Measurements from ENCODE around the gene INSC. TPM values are rescaled to one million over a fixed set of nuclear protein-coding genes. Genes with fewer than 3 reads are reported as not detected.

The INSC gene
- total and polyA plus RNA-seq, 9 of the 15 experiments (the other 6 are each of a cell fraction or from before 2014, with no cell fraction given) = not detected

DNA sequence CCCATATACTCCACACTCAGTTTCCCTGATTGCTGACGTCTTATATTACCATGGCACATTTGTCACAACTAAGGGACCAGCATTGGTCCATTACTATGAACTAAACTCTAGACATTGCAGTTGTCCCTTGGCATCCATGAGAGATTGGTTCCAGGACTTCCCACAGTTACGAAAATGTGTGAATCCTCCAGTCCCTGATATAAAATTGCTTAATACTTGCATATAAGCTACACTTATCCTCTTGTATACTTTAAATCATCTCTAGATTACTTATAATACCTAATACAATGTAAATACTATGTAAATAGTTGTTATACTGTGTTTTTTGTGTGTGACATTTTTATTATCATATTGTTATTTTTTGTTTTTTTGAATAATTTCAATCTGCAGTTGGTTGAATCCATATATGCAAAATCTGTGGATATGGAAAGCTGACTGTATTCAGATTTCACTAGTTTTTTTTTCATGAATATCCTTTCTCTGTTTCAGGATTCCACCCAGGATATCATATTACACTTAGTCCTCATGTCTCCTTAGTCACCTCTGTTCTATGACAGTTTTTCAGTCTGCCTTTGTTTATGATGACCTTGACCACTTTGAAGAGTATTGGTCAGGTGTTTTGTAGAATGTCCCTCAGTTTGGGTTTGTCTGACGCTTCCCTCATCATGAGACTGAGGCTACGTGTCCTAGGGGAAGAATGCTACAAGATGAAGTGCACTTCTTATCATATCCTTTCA is 55.3 kb downstream of the INSC start:
- in situ Hi-C loops (cut with MboI) = no loop called here
- ChIA-PET POLR2A (interaction anchor here (0.6 kb wide), 1 partner anchor 25 kb away, joined by 3 read pairs; no protein-coding TSS in a partner anchor), CTCF (ENCODE audit: low intra/inter-chr PET ratio) (no interaction called here)
- WGBS (ENCODE audit: insufficient coverage, low coverage, missing lambda C conversion rate) = 0% methylated on average over 4 of the region's 4 CpGs
- BruUV-seq (replicated peaks) = no TSS peak
- Histone ChIP-seq H3K4me3 (no peak overlapping the region), H3K27ac (ENCODE audit: extremely low read depth, low read depth, low read length) (no peak overlapping the region), H3K27me3 (ENCODE audit: control insufficient read depth in 2 of 2, insufficient read depth in 2 of 2, low read length in 2 of 2) (no peaks in the 10 kb centered on the region), H3K4me2 (ENCODE audit: insufficient read depth, low read length) (no peak overlapping the region), H3K36me3 (ENCODE audit: control insufficient read depth, insufficient read depth, low read length) (no peaks in the 10 kb centered on the region), H3K9me3 (replicated peaks; ENCODE audit: control insufficient read depth, insufficient read depth, low read depth, low read length) (no peaks in the 10 kb centered on the region), H3K4me1 (replicated peaks in 1 of 2; ENCODE audit: control insufficient read depth in 2 of 2, insufficient read depth in 2 of 2, low read length in 2 of 2) (no peaks in the 10 kb centered on the region), H4K20me1 (replicated peaks; ENCODE audit: control insufficient read depth, insufficient read depth, low read length) (no peaks in the 10 kb centered on the region), H3K79me2 (ENCODE audit: control insufficient read depth, insufficient read depth, low read length) (no peaks in the 10 kb centered on the region), H3K9me1 (ENCODE audit: control insufficient read depth, insufficient read depth, low read length) (no peaks in the 10 kb centered on the region), H2AFZ (ENCODE audit: low read depth, low read length) (no peak overlapping the region), H3K9ac (ENCODE audit: insufficient read depth in 1 of 2, low read depth in 2 of 2, low read length in 2 of 2) (no peak overlapping the region)
- FAIRE-seq (no peak), DNase-seq (ENCODE audit: extremely low read depth in 1 of 4, low spot score in 3 of 4) (no peak), ATAC-seq (no peak)
- intact Hi-C loops (cut with micrococcal nuclease) = no loop called here
- TF ChIP-seq, protein P1, sequence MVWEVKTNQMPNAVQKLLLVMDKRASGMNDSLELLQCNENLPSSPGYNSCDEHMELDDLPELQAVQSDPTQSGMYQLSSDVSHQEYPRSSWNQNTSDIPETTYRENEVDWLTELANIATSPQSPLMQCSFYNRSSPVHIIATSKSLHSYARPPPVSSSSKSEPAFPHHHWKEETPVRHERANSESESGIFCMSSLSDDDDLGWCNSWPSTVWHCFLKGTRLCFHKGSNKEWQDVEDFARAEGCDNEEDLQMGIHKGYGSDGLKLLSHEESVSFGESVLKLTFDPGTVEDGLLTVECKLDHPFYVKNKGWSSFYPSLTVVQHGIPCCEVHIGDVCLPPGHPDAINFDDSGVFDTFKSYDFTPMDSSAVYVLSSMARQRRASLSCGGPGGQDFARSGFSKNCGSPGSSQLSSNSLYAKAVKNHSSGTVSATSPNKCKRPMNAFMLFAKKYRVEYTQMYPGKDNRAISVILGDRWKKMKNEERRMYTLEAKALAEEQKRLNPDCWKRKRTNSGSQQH (CRISPR knock-in tag; IDR thresholded peaks at IDR 0.05) = no peak
- TF ChIP-seq, protein P2, sequence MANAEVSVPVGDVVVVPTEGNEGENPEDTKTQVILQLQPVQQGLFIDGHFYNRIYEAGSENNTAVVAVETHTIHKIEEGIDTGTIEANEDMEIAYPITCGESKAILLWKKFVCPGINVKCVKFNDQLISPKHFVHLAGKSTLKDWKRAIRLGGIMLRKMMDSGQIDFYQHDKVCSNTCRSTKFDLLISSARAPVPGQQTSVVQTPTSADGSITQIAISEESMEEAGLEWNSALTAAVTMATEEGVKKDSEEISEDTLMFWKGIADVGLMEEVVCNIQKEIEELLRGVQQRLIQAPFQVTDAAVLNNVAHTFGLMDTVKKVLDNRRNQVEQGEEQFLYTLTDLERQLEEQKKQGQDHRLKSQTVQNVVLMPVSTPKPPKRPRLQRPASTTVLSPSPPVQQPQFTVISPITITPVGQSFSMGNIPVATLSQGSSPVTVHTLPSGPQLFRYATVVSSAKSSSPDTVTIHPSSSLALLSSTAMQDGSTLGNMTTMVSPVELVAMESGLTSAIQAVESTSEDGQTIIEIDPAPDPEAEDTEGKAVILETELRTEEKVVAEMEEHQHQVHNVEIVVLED (CRISPR knock-in tag; IDR thresholded peaks at IDR 0.05) = no peak
- no peak for TF ChIP-seq RBM34 (IDR thresholded peaks at IDR 0.05; ENCODE audit: borderline replicate concordance, insufficient read depth, low read length)
- no peak for TF ChIP-seq SP1 (CRISPR knock-in tag; IDR thresholded peaks at IDR 0.05)
- TF ChIP-seq CREB1 (IDR thresholded peaks at IDR 0.05) = no peak
- TF ChIP-seq CREB1 (CRISPR knock-in tag; IDR thresholded peaks at IDR 0.05) = no peak
- TF ChIP-seq TBL1XR1 (IDR thresholded peaks at IDR 0.05; ENCODE audit: low read length in 2 of 2) = no peak
- no peak for TF ChIP-seq KLF16 (IDR thresholded peaks at IDR 0.05)
- TF ChIP-seq TSC22D4 (tag; IDR thresholded peaks at IDR 0.05) = no peak
- TF ChIP-seq ZNF431 (CRISPR knock-in tag; IDR thresholded peaks at IDR 0.05) = no peak
- TF ChIP-seq ZKSCAN8 (CRISPR knock-in tag; IDR thresholded peaks at IDR 0.05) = no peak
- no peak for TF ChIP-seq ZNF253 (CRISPR knock-in tag; conservative IDR thresholded peaks at IDR 0.05)
- no peak for TF ChIP-seq ZMIZ1 (IDR thresholded peaks at IDR 0.05; ENCODE audit: low read depth in 2 of 2, low read length in 2 of 2)
